ENCODE results near the gene LRP4.

Gene LRP4

DNA sequence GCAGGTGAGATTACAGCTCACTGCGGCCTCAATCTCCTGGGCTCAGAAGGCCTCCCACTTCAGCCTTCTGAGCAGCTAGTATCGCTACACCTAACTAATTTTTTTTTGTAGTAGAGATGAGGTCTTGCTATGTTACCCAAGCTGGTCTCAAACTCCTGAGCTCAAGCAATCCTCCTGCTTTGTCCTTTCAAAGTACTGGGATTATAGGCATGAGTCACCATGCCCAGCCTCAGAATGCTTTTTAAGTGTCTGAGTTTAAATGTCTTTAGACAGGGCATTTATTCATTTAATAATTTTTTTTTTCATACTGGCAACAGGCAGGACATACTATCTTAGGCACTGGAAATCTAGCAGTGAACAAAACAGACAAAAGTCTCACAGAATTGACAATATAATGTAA, 27.7 kb downstream of the LRP4 start:
- no peak for DNase-seq

DNA sequence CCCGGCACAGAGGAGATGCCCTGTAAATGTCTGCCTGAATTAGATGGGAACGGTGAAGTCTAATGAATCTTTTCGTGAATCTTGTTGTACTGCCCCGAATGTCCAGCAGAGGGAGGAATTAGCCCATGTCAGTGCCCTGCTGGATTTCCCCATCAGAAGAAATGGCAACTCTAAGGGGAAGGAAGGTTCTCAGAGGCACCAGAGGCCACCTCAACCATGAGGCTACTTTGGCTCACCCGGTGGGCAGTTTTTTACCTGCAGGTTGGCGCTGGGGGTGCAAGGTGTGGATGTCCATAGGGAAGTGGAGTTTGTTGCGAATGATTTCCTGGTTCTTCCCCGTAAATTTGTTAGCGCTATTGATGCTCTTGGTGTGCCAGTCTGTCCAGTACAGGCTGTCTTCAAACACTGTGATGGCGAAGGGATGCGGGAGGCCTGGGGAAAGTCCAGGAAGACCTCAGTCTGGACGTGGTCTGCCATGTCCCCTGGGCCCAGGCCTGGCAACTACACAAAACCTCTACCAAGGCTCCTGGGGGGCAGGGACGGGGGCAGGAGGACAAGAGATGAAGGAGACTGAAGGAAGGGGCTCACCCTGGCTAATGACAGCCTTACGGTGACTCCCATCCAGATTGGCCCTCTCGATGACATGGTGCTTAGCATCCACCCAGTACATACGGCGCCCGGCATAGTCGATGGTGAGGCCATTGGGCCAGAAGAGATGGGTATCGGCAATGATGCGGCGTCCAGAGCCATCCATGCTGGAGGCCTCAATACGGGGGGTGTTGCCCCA, 28.5 kb downstream of the LRP4 start:
- DNase-seq: peak; percentile 88

DNA sequence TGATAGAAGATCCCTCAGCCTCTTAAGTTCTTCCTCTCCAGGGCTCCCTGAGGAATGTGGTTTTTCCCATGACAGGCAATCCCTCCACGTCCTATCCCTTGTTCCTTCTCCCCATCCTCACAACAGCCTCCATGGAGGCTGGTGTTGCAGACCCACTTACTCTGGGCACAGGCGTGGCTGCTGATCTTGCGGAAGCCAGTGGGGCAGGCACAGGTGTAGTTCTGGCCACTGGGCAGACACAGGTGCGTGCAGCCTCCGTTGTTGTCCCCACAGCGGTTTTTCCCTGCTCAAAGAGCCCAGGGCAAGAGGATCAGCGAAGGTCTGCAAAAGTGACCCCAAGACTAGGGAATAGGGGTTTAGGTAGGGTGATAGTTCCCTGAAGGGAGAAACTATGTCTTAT, 29.1 kb downstream of the LRP4 start:
- DNase-seq: no peak

- no peak for DNase-seq
These were observed 29.7 kb downstream of the LRP4 start for GRCh38 chr11:46888636-46889035.

DNA sequence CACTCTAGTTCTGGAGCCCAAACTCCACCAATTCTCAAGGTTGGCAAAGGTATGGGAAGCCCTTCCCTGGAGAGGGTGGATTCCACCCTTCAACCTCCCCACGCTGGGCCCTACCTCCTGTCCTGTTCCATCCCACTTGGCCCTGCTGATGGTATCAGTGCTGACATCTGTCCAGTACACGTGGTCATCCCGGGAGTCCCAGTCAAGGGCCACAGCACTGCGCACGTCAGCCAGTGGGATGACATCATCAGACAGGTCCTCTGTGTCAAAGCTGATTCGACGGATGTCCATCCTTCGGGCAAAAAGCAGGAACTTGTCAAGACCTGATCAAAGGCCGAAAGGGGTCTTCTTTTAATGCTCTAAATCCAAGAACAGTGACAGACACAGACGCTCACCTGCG, 32.1 kb downstream of the LRP4 start:
- no peak for DNase-seq

DNA sequence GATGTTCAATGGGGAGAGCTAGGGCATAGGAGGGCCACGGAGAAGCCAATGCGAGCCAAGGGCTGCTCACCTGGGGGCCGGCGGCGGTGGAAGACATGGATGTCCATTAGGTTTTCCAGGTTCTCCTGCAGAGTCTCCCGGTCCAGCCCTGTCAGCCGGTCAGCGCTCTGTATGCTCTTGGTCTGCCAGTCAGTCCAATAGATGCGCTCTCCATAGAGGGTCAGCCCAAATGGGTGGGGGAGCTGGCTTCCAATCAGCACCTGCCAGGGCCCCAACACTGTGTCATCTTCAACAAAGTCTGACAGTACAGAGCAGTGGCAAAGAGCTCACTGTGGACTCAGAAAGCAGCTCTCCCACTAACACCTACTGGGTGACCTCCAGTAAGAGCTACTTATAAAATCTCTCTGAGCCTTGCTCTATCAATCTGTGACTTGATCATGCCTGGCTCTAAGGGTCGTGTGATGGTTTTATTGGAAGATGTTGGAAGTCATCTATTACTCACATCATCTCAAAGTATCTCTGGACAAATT, 39.2 kb downstream of the LRP4 start:
- no peak for DNase-seq

DNA sequence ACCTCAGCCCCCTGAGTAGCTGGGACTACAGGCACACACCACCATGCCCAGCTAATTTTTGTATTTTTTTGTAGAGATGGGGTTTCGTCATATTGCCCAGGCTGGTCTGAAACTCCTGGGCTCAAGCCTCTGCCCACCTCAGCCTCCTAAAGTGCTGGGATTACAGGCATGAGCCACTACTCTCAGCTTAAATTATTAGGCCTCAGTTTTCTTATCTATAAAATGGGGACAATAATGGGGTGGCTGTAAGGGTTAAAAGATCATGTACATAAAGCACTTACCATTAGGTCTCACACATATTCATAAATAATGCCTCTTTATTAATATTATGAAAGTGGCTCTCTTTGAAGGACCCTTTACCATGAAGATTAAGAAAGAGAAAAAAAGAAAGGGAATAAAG, 40.8 kb downstream of the LRP4 start:
- DNase-seq: no peak

GRCh38 chr11:46876471-46876870, 41.9 kb downstream of the LRP4 start:
- DNase-seq: no peak

- no peak for DNase-seq
These were observed 43.8 kb downstream of the LRP4 start for GRCh38 chr11:46874586-46874985.

GRCh38 chr11:46868912-46869311, 49.4 kb downstream of the LRP4 start:
- no peak for DNase-seq

DNA sequence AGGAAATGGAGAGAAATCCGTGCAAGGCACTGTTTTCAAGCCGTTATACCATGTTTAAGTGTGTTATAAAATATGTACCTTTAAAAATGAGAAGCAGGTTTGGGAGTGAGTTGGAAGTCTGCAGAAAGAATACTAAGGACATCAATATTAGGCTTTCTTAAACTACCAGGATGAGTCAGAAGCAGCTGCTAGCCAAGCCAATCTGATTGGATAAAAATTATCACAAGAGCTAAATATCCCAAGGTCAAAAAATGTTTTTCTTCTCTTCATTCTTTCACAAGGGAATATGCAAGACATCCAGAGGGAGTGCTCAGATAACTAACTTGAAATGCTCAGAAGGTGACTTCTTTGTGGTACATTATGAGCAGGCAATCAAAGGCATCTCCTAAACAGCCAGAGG, 53.0 kb downstream of the LRP4 start:
- DNase-seq: no peak

GRCh38 chr11:46860218-46860617, 58.1 kb downstream of the LRP4 start:
- DNase-seq: no peak

GRCh38 chr11:46858920-46859546, 59.3 kb downstream of the LRP4 start:
- no peak for DNase-seq

DNA sequence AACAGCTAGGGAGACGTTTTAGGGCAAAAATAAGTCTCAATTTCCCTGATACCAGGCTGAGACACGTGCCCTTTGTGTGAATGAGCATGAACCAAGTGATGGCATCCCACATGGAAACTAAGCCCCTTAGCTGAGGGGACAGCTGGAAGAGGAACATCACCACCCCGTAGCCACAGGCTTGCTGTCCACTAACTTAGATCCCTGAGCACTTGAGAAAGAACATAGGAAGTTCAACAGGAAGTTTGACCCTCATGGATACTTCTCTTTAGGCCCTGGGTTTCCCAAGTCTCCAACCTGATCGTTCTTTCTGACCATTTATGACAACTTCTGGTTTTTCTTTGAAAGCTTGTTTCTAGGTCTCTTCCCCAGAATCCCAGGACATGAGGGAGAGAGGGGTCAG, 60.7 kb downstream of the LRP4 start:
- DNase-seq: no peak

DNA sequence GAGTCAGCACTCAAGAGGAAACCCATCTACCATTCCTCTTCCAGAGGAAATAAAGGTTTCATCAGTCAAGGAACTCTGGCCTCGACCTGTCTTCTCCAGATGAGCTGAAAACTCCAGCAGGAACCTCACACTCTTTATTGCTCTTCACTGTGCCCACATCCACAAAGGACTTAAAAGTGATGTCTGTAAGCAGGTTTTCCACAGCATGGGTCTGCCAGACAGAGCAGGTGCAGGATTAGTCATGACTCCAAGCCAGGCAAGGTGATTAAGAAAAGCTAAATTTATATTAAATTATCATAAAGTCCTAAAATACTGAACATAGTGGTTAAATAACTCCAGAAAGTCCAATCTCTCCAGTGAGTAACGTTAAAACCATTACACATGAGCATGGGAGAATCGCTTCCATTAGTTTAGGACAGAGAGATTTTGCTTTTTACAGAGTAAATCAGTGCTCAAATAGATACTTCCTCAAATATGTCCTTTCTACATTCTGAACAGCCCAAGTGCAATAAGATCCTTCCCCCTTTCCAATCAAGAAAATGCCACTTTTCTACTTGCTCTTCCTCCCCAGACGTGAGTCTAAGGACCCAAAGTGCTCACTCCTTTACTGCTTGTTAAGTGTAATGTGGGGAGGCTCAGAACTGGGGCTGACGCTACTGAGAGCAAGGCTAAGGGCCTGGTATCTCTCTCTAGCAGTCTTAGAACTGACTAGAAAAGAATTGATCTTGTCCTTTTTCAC, 61.6 kb downstream of the LRP4 start:
- no peak for DNase-seq

DNA sequence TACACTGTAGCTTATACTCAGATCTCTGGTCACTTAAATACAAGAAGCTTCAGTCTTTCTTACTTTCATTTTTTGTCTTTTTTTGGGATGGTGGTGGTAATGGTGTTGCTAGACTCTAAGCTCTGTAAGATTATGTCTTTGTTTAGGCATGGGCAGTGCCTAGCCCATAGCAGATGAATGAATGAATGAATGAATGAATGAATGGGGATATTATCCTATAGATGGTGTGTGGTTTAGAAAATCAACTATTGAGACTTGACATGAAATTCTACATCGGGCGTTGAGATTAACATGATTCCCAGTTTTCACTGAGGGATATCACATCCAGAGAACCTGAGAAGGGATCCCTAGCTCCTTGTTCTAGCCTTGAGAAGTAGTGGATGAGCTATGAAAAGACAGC, 62.5 kb downstream of the LRP4 start:
- DNase-seq: no peak

DNA sequence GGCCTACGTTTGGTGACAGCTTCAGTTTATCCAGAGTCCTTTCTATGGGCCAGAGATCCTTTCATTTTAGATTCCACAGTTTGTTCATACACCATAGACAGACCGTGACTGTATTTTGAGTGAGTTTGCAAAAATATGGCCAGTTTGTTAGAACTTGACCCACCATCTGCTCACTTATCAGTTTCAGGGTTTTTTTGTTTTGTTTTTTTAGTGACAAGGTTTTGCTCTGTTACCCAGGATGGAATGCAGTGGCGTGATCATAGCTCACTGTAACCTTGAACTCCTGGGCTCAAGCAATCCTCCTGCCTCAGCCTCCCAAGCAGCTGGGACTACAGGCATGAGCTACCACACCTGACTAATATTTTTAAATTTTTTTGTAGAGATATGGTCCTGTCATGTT, 63.2 kb downstream of the LRP4 start:
- DNase-seq: no peak

- no peak for DNase-seq
These were observed 67.4 kb downstream of the LRP4 start for GRCh38 chr11:46850829-46851380.

GRCh38 chr11:46849631-46850030, 68.7 kb downstream of the LRP4 start:
- DNase-seq: no peak

GRCh38 chr11:46846510-46846830, 71.9 kb downstream of the LRP4 start:
- no peak for DNase-seq

DNA sequence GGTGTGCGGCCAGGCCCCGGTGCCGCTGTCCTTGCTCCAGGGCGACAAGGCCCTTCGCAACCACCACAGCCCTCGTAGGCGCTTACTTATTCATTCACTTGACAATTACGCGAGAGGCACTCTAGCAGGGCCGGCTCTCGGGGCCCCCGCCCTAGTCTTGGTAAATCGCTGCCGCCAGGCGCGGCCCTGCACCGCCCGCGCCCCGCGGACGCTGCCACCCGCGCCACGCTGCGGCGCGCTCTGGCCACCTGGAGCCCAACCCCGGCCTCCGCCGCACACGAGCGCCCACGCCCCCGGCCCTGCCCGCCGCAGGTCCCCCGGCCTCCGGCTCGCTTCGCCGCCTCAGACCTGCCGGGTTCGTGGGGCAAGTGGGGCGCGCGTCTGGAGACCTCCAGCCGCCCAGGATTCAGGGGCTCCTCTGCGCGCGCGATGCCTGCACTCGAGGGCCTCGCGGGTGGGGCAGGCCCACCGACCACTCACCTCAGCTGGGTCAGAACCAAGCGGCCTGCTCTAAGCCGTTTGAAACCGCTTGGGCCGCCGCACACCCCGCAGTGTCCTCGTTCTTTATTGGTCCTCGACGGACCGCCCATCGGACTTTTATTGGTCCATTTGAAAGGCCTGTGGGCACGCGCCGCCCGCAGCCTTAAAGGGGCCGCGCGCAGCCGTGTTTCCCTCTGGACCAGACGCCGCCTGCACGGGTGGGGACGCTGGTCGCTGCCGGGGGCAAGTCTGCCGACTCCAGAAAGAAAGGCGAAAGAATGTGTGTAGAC, 72.4 kb downstream of the LRP4 start, which contains the start of gene CKAP5:
CKAP5 (minus strand) TSS at position 541 of the 770 bp plus-strand sequence. CDS start 25,049 bp downstream, outside the sequence.
- DNase-seq: peak; percentile 92

DNA sequence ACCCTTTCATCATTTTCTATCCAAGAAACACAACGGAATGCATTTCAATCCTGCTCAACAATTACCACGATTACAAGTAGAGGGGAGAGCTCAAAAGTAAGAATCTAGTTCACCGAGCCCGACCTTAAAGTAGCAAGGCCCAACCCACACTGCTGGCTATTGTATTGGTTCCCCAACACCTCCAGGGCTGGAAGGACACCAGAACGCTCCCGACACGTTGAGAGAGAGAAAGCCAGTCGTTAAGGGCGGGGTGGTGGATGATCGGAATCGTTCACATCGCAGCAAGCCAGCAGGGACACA, 73.0 kb downstream of the LRP4 start:
- DNase-seq: no peak

DNA sequence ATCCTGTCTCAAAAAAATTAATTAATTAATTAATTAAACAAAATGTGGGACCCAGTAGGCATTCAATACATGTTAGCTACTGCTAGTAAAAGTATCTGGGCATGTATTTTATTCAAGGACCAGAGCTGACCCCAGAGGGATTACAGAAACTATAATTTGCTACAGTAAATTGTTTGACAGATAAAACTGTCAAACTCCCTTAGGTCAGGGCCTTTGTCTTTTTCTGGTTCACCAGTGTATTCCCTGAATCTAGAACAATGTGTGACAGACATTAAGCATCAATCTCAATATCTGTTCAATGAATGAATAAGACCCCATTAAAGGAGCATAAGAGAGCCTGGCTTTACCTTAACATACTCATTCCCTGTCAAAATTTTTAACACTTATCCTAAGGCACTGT, 78.2 kb downstream of the LRP4 start:
- no peak for DNase-seq

All from activated CD8-positive, alpha-beta memory T cell treated with anti-CD3 and anti-CD28 coated beads for 24 hours (primary cell).